K562 (cell line): ENCODE results near the gene EMILIN1. TPM values are rescaled to one million over a fixed set of nuclear protein-coding genes. Genes with fewer than 3 reads are reported as not detected.

ENCODE experiments used
- CREB3L1 ChIP-seq: fragments of 450-650 bp; IDR thresholded peaks from 2 replicates; pipeline ENCODE4 v1.6.1; 2014; ENCODE audit warnings: low read depth, mild to moderate bottlenecking, moderate library complexity, borderline replicate concordance
- CXXC5 ChIP-seq: fragments of 250-450 bp; sonication (Bioruptor Pico); IDR thresholded peaks from 2 replicates; pipeline ENCODE4 v1.8.0; 2022; ENCODE audit warnings: inconsistent platforms, mild to moderate bottlenecking, moderate library complexity
- EP400 ChIP-seq: fragments of 450-650 bp; IDR thresholded peaks from 2 replicates; pipeline ENCODE4 v1.6.1; 2017; ENCODE audit warnings: antibody characterized with exemption, mild to moderate bottlenecking, moderate library complexity
- GTF2B ChIP-seq: IDR thresholded peaks from 2 replicates; pipeline ENCODE4 v1.6.1; 2011; ENCODE audit not compliant: insufficient read length; ENCODE audit errors: extremely low read depth
- MAZ ChIP-seq, 2 experiments: fragments of 450-650 bp in 1 of 2; sonication (generic) in 1 of 2; formaldehyde crosslinking; IDR thresholded peaks in 1 of 2; conservative IDR thresholded peaks in 1 of 2; 2 replicates each; pipeline versions ENCODE4 v1.4.0 to v1.5.0; 2020; ENCODE audit warnings: mild to moderate bottlenecking in 1 of 2, missing genetic modification reagents in 1 of 2
- MECOM ChIP-seq: fragments of 250-450 bp; sonication (Bioruptor Pico); IDR thresholded peaks from 2 replicates; pipeline ENCODE4 v1.8.0; 2022; ENCODE audit warnings: inconsistent platforms
- SAFB ChIP-seq: fragments of 200-400 bp; formaldehyde crosslinking; IDR thresholded peaks from 2 replicates; pipeline ENCODE4 v1.6.1; 2017; ENCODE audit warnings: low read depth, low read length, borderline replicate concordance
- WHSC1 ChIP-seq: IDR thresholded peaks from one replicate; pipeline ENCODE4 v1.6.1; 2012; ENCODE audit warnings: low read length, control low read depth, inconsistent platforms
- ZC3H11A ChIP-seq: IDR thresholded peaks from 2 replicates; pipeline ENCODE4 v1.6.1; 2012; ENCODE audit warnings: low read depth, low read length, improper control_type of control experiment
- ZFPM2 ChIP-seq: fragments of 250-450 bp; sonication (Bioruptor Pico); IDR thresholded peaks from 2 replicates; pipeline ENCODE4 v1.5.1; 2022; ENCODE audit warnings: mild to moderate bottlenecking
- ZNF707 ChIP-seq: fragments of 250-450 bp; sonication (Bioruptor Pico); conservative IDR thresholded peaks from 2 replicates; pipeline ENCODE4 v1.8.0; 2022; ENCODE audit warnings: inconsistent platforms, mild to moderate bottlenecking, moderate library complexity
- polyA plus RNA-seq, 8 experiments: library from polyadenylated mRNA; depleted of rRNA in 4 of 8; stranded (reverse) in 5 of 8; unstranded in 3 of 8; fragments of >200 nt; fragmentation: Nextera tagmentation in 2 of 8; fragmentation: Illumina TruSeq in 1 of 8; extraction: Ambion mirVana in 2 of 8; extraction: Trizol in 1 of 8; gene quantifications; 2 replicates each; pipeline versions ENCODE4 v1.2.1 to v1.2.3, GENCODE V29; 2011 to 2014; ENCODE audit warnings: inconsistent platforms in 1 of 8, missing spikeins in 1 of 8
- total RNA-seq, 7 experiments: library from RNA; depleted of rRNA in 6 of 7; stranded (reverse); fragments of >200 nt in 6 of 7; fragmentation: Illumina TruSeq in 2 of 7; extraction: Trizol in 2 of 7; gene quantifications; 2 replicates each; pipeline versions ENCODE4 v1.2.1 to v1.2.3, GENCODE V29; 2011 to 2021; ENCODE audit warnings: low replicate concordance in 1 of 7
- TF ChIP-seq, protein P1 (sequence below): fragments of 200-800 bp; sonication (Bioruptor generic); IDR thresholded peaks from 2 replicates; pipeline ENCODE4 v1.6.1; 2016; ENCODE audit warnings: missing genetic modification characterization, missing compliant biosample characterization
- TF ChIP-seq, protein P2 (sequence below): fragments of 450-650 bp; IDR thresholded peaks from 2 replicates; pipeline ENCODE4 v1.6.1; 2016; ENCODE audit warnings: mild to moderate bottlenecking
- TF ChIP-seq, protein P3 (sequence below): fragments of 450-650 bp; IDR thresholded peaks from 2 replicates; pipeline ENCODE4 v1.6.1; 2016; ENCODE audit warnings: borderline replicate concordance

Gene EMILIN1
- total and polyA plus RNA-seq, 9 of the 15 experiments (the other 6 are each of a cell fraction or from before 2014, with no cell fraction given) = 0.04 to 2.7 (median 0.54) TPM; not detected in 2

DNA sequence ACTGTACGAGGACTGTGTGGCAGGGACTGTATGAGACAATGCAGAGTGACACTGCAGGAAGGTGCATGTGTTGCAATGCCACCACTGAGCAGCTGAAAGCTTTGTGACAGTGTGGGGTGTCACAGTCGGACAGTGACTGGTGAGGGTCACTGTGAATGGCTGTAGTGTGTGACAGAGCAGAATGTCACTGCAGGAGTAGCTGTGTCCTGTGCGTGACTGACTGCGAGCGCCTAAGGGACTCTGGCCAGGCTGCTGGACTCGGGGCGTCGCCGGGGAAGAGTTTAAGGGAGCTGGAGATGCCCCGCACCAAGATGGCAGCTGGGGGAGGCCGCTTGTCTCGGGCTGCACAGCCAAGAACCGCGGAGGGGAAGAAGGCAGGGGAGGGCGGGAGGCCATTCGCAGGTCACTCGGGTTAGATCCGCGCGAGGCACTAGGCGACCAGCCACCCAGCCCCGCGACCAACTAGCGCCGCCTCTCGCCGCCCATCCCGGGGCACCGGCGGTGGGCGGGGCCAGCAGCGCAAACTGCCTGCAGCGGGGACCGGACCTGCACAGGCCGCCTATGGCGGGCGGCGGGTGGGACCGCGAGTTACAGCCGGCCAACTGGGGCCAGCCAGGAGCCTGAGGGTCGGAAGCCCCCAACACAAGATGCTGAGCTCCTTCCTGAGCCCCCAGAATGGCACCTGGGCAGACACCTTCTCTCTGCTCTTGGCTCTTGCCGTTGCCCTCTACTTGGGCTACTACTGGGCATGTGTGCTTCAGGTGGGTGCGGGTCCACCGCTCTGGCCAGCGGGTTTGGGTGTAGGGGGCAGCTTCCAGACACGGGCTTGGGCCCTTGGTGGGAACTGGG is 45.1 kb downstream of the EMILIN1 start, which contains the start of gene ABHD1 (continued):
- TF ChIP-seq, protein P1, sequence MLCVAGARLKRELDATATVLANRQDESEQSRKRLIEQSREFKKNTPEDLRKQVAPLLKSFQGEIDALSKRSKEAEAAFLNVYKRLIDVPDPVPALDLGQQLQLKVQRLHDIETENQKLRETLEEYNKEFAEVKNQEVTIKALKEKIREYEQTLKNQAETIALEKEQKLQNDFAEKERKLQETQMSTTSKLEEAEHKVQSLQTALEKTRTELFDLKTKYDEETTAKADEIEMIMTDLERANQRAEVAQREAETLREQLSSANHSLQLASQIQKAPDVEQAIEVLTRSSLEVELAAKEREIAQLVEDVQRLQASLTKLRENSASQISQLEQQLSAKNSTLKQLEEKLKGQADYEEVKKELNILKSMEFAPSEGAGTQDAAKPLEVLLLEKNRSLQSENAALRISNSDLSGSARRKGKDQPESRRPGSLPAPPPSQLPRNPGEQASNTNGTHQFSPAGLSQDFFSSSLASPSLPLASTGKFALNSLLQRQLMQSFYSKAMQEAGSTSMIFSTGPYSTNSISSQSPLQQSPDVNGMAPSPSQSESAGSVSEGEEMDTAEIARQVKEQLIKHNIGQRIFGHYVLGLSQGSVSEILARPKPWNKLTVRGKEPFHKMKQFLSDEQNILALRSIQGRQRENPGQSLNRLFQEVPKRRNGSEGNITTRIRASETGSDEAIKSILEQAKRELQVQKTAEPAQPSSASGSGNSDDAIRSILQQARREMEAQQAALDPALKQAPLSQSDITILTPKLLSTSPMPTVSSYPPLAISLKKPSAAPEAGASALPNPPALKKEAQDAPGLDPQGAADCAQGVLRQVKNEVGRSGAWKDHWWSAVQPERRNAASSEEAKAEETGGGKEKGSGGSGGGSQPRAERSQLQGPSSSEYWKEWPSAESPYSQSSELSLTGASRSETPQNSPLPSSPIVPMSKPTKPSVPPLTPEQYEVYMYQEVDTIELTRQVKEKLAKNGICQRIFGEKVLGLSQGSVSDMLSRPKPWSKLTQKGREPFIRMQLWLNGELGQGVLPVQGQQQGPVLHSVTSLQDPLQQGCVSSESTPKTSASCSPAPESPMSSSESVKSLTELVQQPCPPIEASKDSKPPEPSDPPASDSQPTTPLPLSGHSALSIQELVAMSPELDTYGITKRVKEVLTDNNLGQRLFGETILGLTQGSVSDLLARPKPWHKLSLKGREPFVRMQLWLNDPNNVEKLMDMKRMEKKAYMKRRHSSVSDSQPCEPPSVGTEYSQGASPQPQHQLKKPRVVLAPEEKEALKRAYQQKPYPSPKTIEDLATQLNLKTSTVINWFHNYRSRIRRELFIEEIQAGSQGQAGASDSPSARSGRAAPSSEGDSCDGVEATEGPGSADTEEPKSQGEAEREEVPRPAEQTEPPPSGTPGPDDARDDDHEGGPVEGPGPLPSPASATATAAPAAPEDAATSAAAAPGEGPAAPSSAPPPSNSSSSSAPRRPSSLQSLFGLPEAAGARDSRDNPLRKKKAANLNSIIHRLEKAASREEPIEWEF (CRISPR knock-in tag) = no peak
- TF ChIP-seq ZC3H11A = no peak
- TF ChIP-seq, protein P2, sequence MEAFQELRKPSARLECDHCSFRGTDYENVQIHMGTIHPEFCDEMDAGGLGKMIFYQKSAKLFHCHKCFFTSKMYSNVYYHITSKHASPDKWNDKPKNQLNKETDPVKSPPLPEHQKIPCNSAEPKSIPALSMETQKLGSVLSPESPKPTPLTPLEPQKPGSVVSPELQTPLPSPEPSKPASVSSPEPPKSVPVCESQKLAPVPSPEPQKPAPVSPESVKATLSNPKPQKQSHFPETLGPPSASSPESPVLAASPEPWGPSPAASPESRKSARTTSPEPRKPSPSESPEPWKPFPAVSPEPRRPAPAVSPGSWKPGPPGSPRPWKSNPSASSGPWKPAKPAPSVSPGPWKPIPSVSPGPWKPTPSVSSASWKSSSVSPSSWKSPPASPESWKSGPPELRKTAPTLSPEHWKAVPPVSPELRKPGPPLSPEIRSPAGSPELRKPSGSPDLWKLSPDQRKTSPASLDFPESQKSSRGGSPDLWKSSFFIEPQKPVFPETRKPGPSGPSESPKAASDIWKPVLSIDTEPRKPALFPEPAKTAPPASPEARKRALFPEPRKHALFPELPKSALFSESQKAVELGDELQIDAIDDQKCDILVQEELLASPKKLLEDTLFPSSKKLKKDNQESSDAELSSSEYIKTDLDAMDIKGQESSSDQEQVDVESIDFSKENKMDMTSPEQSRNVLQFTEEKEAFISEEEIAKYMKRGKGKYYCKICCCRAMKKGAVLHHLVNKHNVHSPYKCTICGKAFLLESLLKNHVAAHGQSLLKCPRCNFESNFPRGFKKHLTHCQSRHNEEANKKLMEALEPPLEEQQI = no peak
- no peak for TF ChIP-seq WHSC1
- no peak for TF ChIP-seq ZNF707 (CRISPR knock-in tag)
- TF ChIP-seq CREB3L1 = no peak
- no peak for TF ChIP-seq ZFPM2 (CRISPR knock-in tag)
- peak; percentile 36 to 77; a peak in 2 of 4 replicates for TF ChIP-seq MAZ (CRISPR knock-in tag; conservative IDR thresholded peaks at IDR 0.05 in 1 of 2, IDR thresholded peaks at IDR 0.05 in 1 of 2)
- no peak for TF ChIP-seq MECOM
- TF ChIP-seq CXXC5 (CRISPR knock-in tag) = peak; percentile 56
- TF ChIP-seq, protein P3, sequence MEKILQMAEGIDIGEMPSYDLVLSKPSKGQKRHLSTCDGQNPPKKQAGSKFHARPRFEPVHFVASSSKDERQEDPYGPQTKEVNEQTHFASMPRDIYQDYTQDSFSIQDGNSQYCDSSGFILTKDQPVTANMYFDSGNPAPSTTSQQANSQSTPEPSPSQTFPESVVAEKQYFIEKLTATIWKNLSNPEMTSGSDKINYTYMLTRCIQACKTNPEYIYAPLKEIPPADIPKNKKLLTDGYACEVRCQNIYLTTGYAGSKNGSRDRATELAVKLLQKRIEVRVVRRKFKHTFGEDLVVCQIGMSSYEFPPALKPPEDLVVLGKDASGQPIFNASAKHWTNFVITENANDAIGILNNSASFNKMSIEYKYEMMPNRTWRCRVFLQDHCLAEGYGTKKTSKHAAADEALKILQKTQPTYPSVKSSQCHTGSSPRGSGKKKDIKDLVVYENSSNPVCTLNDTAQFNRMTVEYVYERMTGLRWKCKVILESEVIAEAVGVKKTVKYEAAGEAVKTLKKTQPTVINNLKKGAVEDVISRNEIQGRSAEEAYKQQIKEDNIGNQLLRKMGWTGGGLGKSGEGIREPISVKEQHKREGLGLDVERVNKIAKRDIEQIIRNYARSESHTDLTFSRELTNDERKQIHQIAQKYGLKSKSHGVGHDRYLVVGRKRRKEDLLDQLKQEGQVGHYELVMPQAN = no peak
- 0 out of 2 replicates have a peak, but pooled peaks have one; percentile 62 for TF ChIP-seq SAFB
- no peak for TF ChIP-seq EP400
- no peak for TF ChIP-seq GTF2B
